ENCODE data around the gene PPP1R13L. TPM values are rescaled to one million over a fixed set of nuclear protein-coding genes. Genes with fewer than 3 reads are reported as not detected.
"Not testable (repeated sequence)": the region's sequence is repeated elsewhere in the genome, so short reads cannot be mapped to it uniquely, and the experiment has no call there.

The PPP1R13L gene
- total RNA-seq, 2 experiments from 2014 or later: 11.8 to 13.4 TPM

DNA sequence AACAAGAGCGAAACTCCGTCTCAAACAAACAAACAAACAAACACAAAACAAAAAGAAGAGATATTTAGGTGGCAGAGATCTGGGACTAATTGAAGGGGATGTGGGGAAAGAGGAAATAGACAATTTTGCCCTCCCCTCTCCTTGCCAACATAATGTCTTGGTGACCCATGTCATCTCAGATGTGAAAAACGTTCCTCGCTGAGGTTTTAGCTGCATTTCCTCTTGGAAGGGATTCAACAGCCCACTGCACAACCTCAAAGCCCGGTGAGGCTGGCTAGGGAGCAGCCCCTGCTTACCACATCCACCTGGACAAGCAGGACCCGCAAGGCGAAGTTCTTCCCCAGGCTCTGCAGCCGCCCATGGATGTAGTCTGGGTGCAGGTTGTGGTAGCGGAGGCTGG, 13.9 kb upstream of the PPP1R13L start:
- ChIA-PET CTCF (interaction anchor here (1.7 to 2.6 kb wide), 2 partner anchors 16 to 20 kb away, joined by 6 to 7 read pairs; no protein-coding TSS in a partner anchor), POLR2A (interaction anchor here (1.1 kb wide), 1 partner anchor 13 kb away, joined by 3 read pairs; no protein-coding TSS in a partner anchor)
- Mint-ChIP-seq H3K4me1 (ENCODE audit: low read depth) (peaks cover 52% of the 10 kb centered on the region), H3K4me3 (peak overlapping the region; percentile 62), H3K9me3 (ENCODE audit: insufficient read depth) (no peaks in the 10 kb centered on the region), H3K27ac (peak overlapping the region; percentile 88), H3K36me3 (ENCODE audit: low read depth) (peaks cover 47% of the 10 kb centered on the region), H3K27me3 (ENCODE audit: low read depth) (no peaks in the 10 kb centered on the region)
- no peak for DNase-seq
- no peak for ATAC-seq

GRCh38 chr19:45417151-45417550, 12.3 kb upstream of the PPP1R13L start:
- Mint-ChIP-seq H3K36me3 (ENCODE audit: low read depth) (peaks cover 56% of the 10 kb centered on the region), H3K4me3 (no peak overlapping the region), H3K4me1 (ENCODE audit: low read depth) (peaks cover 37% of the 10 kb centered on the region), H3K9me3 (ENCODE audit: insufficient read depth) (no peaks in the 10 kb centered on the region), H3K27me3 (ENCODE audit: low read depth) (no peaks in the 10 kb centered on the region), H3K27ac (peak overlapping the region; percentile 1)
- CTCF ChIA-PET: interaction anchor here (1.6 to 2.6 kb wide), 2 partner anchors 22 to 68 kb away, joined by 7 to 8 read pairs; no protein-coding TSS in a partner anchor
- POLR2A ChIA-PET: no interaction called here
- DNase-seq (no peak), ATAC-seq (no peak)

GRCh38 chr19:45414468-45414867, 9.6 kb upstream of the PPP1R13L start:
- H3K27me3 Mint-ChIP-seq (ENCODE audit: low read depth): no peaks in the 10 kb centered on the region
- no peak overlapping the region for H3K27ac Mint-ChIP-seq
- peaks cover 14% of the 10 kb centered on the region for H3K4me1 Mint-ChIP-seq (ENCODE audit: low read depth)
- no peak for DNase-seq
- no peak for ATAC-seq
- H3K36me3 Mint-ChIP-seq (ENCODE audit: low read depth): peaks cover 56% of the 10 kb centered on the region
- POLR2A ChIA-PET: no interaction called here
- no peak overlapping the region for H3K4me3 Mint-ChIP-seq
- CTCF ChIA-PET: interaction anchor here (1.2 to 2.2 kb wide), 3 partner anchors 10 to 64 kb away, joined by 5 to 10 read pairs (median 6); no protein-coding TSS in a partner anchor
- no peaks in the 10 kb centered on the region for H3K9me3 Mint-ChIP-seq (ENCODE audit: insufficient read depth)

DNA sequence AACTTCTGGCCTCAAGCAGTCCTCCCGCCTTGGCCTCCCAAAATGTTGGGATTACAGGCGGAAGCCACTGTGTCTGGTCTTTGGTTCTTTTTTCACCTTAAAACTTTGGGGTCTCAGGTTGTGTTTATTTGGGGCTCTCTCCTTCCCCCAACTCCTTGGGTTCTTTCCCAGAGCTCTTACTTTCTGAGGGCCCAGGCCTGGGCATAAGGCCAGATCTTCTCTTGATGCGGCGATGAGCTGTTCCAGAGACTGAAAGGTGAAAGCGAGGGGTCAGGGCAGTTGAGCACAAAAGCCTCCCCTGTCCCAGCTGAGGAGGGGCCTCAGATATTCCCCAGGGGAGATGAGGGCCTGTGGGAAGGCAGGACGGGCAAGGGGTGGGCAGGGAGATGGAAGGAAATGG, 8.6 kb upstream of the PPP1R13L start:
- ATAC-seq (no peak), DNase-seq (no peak)
- Mint-ChIP-seq H3K27ac (no peak overlapping the region), H3K4me1 (ENCODE audit: low read depth) (peaks cover 11% of the 10 kb centered on the region), H3K27me3 (ENCODE audit: low read depth) (no peaks in the 10 kb centered on the region), H3K9me3 (ENCODE audit: insufficient read depth) (no peaks in the 10 kb centered on the region), H3K36me3 (ENCODE audit: low read depth) (peaks cover 61% of the 10 kb centered on the region), H3K4me3 (no peak overlapping the region)
- ChIA-PET CTCF (interaction anchor here (0.6 to 2.1 kb wide), 4 partner anchors 11 to 315 kb away, joined by 3 to 10 read pairs (median 7); no protein-coding TSS in a partner anchor), POLR2A (no interaction called here)

DNA sequence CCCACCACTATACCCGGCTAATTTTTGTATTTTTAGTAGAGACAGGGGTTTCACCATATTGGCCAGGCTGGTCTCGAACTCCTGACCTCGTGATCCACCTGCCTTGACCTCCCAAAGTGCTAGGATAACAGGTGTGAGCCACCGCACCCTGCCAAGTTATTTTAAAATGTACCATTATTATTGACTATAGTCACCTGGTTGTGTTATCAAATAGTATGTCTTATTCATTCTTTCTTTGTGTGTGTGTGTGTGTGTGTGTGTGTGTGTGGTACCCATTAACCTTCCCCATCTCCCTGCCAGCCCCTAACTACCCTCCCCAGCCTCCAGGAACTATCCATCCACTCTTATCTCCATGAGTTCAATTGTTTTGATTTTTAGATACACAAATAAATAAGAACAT, 5.5 kb upstream of the PPP1R13L start:
- ATAC-seq; H3K4me3 Mint-ChIP-seq; H3K27ac Mint-ChIP-seq; POLR2A ChIA-PET; DNase-seq; H3K27me3 Mint-ChIP-seq (ENCODE audit: low read depth); H3K9me3 Mint-ChIP-seq (ENCODE audit: insufficient read depth): not testable (repeated sequence)
- CTCF ChIA-PET: interaction anchor here (0.9 kb wide), 1 partner anchor 30 kb away, joined by 3 read pairs; no protein-coding TSS in a partner anchor
- Mint-ChIP-seq H3K36me3 (ENCODE audit: low read depth) (peaks cover 48% of the 10 kb centered on the region), H3K4me1 (ENCODE audit: low read depth) (peaks cover 26% of the 10 kb centered on the region)

DNA sequence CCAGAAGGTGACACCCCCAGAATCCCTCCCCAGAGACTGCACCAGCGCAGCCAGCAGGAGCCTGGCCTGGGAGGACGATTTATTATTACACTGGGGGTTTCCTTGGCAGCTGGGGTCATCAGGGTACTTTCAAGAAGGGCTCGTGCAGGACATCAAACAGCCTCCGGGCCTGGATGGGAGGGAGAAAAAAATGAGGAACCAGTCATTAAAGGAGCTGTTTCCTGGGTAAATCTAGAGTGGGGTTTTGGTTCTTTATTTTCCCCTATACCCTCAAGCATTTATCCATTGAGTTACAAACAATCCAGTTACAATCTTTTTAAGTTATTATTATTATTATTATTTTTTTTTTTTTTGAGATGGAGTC, 4.7 kb upstream of the PPP1R13L start:
- H3K27me3 Mint-ChIP-seq (ENCODE audit: low read depth): no peaks in the 10 kb centered on the region
- peaks cover 45% of the 10 kb centered on the region for H3K36me3 Mint-ChIP-seq (ENCODE audit: low read depth)
- POLR2A ChIA-PET: interaction anchor here (0.6 kb wide), 1 partner anchor 626 kb away, joined by 4 read pairs; no protein-coding TSS in a partner anchor
- CTCF ChIA-PET: no interaction called here
- no peaks in the 10 kb centered on the region for H3K9me3 Mint-ChIP-seq (ENCODE audit: insufficient read depth)
- H3K4me3 Mint-ChIP-seq: no peak overlapping the region
- no peak for DNase-seq
- ATAC-seq: no peak
- H3K4me1 Mint-ChIP-seq (ENCODE audit: low read depth): peaks cover 34% of the 10 kb centered on the region
- no peak overlapping the region for H3K27ac Mint-ChIP-seq

DNA sequence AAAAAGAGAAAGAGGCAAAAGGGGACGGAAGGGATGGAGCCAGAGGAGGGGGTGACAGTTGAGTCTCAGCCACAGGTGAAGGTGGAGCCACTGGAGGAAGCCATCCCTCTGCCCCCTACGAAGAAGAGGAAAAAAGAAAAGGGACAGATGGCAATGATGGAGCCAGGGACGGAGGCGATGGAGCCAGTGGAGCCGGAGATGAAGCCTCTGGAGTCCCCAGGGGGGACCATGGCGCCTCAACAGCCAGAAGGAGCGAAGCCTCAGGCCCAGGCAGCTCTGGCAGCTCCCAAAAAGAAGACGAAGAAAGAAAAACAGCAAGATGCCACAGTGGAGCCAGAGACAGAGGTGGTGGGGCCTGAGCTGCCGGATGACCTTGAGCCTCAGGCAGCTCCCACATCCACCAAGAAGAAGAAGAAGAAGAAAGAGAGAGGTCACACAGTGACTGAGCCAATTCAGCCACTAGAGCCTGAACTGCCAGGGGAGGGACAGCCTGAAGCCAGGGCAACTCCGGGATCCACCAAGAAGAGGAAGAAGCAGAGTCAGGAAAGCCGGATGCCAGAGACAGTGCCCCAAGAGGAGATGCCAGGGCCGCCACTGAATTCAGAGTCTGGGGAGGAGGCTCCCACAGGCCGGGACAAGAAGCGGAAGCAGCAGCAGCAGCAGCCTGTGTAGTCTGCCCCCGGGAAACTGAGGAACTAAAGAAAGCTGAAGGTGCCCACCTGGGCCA, 4.1 kb upstream of the PPP1R13L start:
- ATAC-seq: no peak
- H3K9me3 Mint-ChIP-seq (ENCODE audit: insufficient read depth): no peaks in the 10 kb centered on the region

GRCh38 chr19:45408121-45408520, 3.3 kb upstream of the PPP1R13L start:
- peaks cover 31% of the 10 kb centered on the region for H3K36me3 Mint-ChIP-seq (ENCODE audit: low read depth)
- H3K4me3 Mint-ChIP-seq: peak overlapping the region; percentile 58
- no peak for ATAC-seq
- no peaks in the 10 kb centered on the region for H3K9me3 Mint-ChIP-seq (ENCODE audit: insufficient read depth)
- ChIA-PET CTCF (interaction anchor here (1.4 to 1.6 kb wide), 2 partner anchors 31 to 71 kb away, joined by 4 to 6 read pairs; no protein-coding TSS in a partner anchor), POLR2A (interaction anchor here (0.6 kb wide), 1 partner anchor 1306 kb away, joined by 3 read pairs; no protein-coding TSS in a partner anchor)
- H3K4me1 Mint-ChIP-seq (ENCODE audit: low read depth): peaks cover 46% of the 10 kb centered on the region
- DNase-seq: no peak
- peak overlapping the region; percentile 44 for H3K27ac Mint-ChIP-seq
- H3K27me3 Mint-ChIP-seq (ENCODE audit: low read depth): peaks cover 11% of the 10 kb centered on the region

More for the DNA sequence above, 4.1 kb upstream of the PPP1R13L start:
- POLR2A ChIA-PET: interaction anchor here (0.6 kb wide), 1 partner anchor 625 kb away, joined by 4 read pairs; no protein-coding TSS in a partner anchor
- peaks cover 40% of the 10 kb centered on the region for H3K4me1 Mint-ChIP-seq (ENCODE audit: low read depth)
- H3K27ac Mint-ChIP-seq: no peak overlapping the region
- DNase-seq: no peak
- H3K27me3 Mint-ChIP-seq (ENCODE audit: low read depth): peaks cover 3% of the 10 kb centered on the region
- H3K4me3 Mint-ChIP-seq: no peak overlapping the region
- peaks cover 40% of the 10 kb centered on the region for H3K36me3 Mint-ChIP-seq (ENCODE audit: low read depth)
- CTCF ChIA-PET: no interaction called here

DNA sequence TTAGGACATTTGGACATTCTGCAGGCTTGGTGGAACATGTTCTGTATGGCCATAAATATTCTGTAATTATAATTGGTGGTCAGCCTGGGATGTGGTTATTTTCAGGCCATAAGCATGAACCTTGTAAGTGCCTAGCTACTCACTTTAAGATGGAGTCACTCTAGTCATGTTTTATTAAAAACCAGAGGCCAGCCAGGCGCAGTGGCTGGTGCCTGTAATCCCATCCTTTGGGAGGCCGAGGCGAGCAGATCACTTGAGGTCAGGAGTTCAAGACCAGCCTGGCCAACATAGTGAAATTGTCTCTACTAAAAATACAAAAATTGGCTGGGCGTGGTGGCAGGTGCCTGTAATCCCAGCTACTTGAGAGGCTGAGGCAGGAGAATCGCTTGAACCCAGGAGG, 2.7 kb upstream of the PPP1R13L start:
- POLR2A ChIA-PET: interaction anchor here (0.6 to 0.7 kb wide), 2 partner anchors 32 to 1307 kb away, joined by 3 read pairs; no protein-coding TSS in a partner anchor

DNA sequence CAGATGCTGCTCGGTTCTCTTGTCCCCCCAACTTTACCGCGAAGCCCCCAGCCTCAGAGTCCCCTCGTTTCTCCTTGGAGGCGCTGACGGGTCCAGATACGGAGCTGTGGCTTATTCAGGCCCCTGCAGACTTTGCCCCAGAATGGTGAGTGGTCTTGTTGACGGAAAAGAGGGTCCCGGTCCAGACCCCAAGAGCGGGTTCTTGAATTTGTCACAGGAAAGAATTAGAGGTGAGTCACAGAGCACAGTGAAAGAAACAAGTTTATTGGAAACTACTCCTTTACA, 2.2 kb upstream of the PPP1R13L start:
- DNase-seq (no peak), ATAC-seq (no peak)
- ChIA-PET POLR2A (interaction anchor here (0.5 to 0.7 kb wide), 2 partner anchors 26 to 33 kb away, joined by 3 to 6 read pairs; no protein-coding TSS in a partner anchor), CTCF (interaction anchor here (1.4 to 1.6 kb wide), 2 partner anchors 32 to 72 kb away, joined by 4 to 6 read pairs; no protein-coding TSS in a partner anchor)
- peaks cover 16% of the 10 kb centered on the region for H3K27me3 Mint-ChIP-seq (ENCODE audit: low read depth)
- H3K36me3 Mint-ChIP-seq (ENCODE audit: low read depth): peaks cover 27% of the 10 kb centered on the region
- peaks cover 46% of the 10 kb centered on the region for H3K4me1 Mint-ChIP-seq (ENCODE audit: low read depth)
- peak overlapping the region; percentile 96 for H3K4me3 Mint-ChIP-seq
- peak overlapping the region; percentile 93 for H3K27ac Mint-ChIP-seq
- H3K9me3 Mint-ChIP-seq (ENCODE audit: insufficient read depth): no peaks in the 10 kb centered on the region

More for the DNA sequence above, 2.7 kb upstream of the PPP1R13L start:
- not testable (repeated sequence) for H3K27ac Mint-ChIP-seq; DNase-seq; ATAC-seq; H3K9me3 Mint-ChIP-seq (ENCODE audit: insufficient read depth)
- H3K4me3 Mint-ChIP-seq: peak overlapping the region; percentile 96
- H3K27me3 Mint-ChIP-seq (ENCODE audit: low read depth): peaks cover 14% of the 10 kb centered on the region
- peaks cover 28% of the 10 kb centered on the region for H3K36me3 Mint-ChIP-seq (ENCODE audit: low read depth)
- CTCF ChIA-PET: interaction anchor here (1.4 to 1.6 kb wide), 2 partner anchors 31 to 71 kb away, joined by 4 to 6 read pairs; no protein-coding TSS in a partner anchor
- peaks cover 46% of the 10 kb centered on the region for H3K4me1 Mint-ChIP-seq (ENCODE audit: low read depth)

DNA sequence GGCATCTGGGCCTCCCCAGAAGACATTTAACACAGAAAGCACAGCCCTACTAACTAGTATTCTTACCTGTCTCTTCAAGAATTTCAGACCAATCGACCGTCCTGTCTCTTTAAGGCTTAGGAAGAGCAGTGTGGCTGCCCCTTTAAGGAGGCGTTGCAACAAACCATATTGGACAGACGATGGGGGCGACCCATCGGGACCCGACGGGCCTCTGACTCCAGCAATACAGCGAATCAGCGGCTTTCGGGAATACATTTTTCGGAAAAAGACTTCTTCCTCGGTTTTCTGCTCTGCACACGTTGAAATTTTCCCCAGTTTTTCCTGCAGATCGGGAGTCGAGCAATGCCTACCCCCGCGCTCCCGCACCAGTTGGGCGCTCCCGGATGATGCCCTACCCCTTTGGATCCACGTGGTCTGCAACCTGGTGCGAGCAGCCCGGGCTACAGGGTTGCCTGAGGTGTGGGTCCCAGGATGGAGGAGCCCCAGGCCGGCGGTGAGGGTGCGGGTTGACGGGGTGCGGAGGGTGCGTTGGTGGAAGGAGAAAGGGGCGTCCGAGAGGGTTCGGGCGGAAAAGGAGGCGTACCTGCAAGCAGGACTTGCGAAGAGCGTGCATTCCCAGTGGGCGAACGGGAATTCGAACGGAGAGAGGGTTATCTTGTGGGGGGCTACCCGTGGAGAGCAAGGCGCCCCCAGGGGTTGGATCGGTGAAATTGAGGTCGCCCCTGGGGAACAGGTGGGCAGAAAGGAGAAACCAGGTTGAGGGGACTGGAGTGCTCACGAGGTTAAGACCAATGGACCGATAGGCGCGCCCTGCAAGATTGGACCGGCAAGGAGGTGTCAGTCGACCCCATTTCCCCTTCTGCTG, 1.6 kb upstream of the PPP1R13L start, which contains the start of gene POLR1G:
Gene POLR1G (plus strand): TSS at position 419 of the 865 bp plus-strand sequence. CDS start 53 bp downstream, at position 472.
- peak within 1 kb of the TSS; percentile 96 for H3K4me3 Mint-ChIP-seq
- peak within 1 kb of the TSS; percentile 93 for H3K27ac Mint-ChIP-seq
- ATAC-seq: peak; percentile 81
- H3K36me3 Mint-ChIP-seq (ENCODE audit: low read depth): peaks cover 27% of the 10 kb centered on the region
- POLR2A ChIA-PET: interaction anchor here (0.5 to 1.0 kb wide), 5 partner anchors 12 to 352 kb away, joined by 3 to 6 read pairs (median 3); no protein-coding TSS in a partner anchor
- H3K27me3 Mint-ChIP-seq (ENCODE audit: low read depth): peaks cover 21% of the 10 kb centered on the region
- H3K4me1 Mint-ChIP-seq (ENCODE audit: low read depth): peaks cover 46% of the 10 kb centered on the region
- peak; percentile 86 for DNase-seq
- CTCF ChIA-PET: interaction anchor here (1.0 to 1.6 kb wide), 3 partner anchors 33 to 72 kb away, joined by 4 to 6 read pairs (median 6); no protein-coding TSS in a partner anchor
- H3K9me3 Mint-ChIP-seq (ENCODE audit: insufficient read depth): no peaks in the 10 kb centered on the region
